Body of pancreas (tissue), 4 donors: ENCODE results near the gene PPP1R9B. TPM values are rescaled to one million over a fixed set of nuclear protein-coding genes. Genes with fewer than 3 reads are reported as not detected.
A peak's percentile ranks its signal among the peaks of the same experiment; 100 is the strongest.

Source experiments
- ATAC-seq: fragments of 150-250 bp; one replicate; pipeline ENCODE4 v1.9.1; 2016
- DNase-seq, 4 donors: peaks; one replicate each; pipeline ENCODE4 v3.0.0-alpha.2; 2019
- H3K27ac ChIP-seq, 4 donors: fragments of 200-600 bp; sonication (generic); 1 replicate in 3 of 4; 2 replicates in 1 of 4; pipeline versions ENCODE4 v1.5.1 to v1.6.1; 2016 to 2019; ENCODE audit warnings: mild to moderate bottlenecking in 1 of 4, mixed read lengths in 1 of 4, moderate library complexity in 1 of 4
- H3K27me3 ChIP-seq, 2 donors: fragments of 200-600 bp; sonication (generic); one replicate each; pipeline ENCODE4 v1.6.0; 2016; ENCODE audit warnings: mild to moderate bottlenecking in 1 of 2
- H3K36me3 ChIP-seq, 2 donors: fragments of 200-600 bp; sonication (generic); replicated peaks in 1 of 2; 2 replicates each; pipeline ENCODE4 v1.5.1; 2016; ENCODE audit warnings: low read depth in 2 of 2; ENCODE audit not compliant: insufficient read depth in 1 of 2
- H3K4me1 ChIP-seq: fragments of 200-600 bp; sonication (generic); one replicate; pipeline ENCODE4 v1.6.0; 2016
- H3K4me3 ChIP-seq, 2 donors: fragments of 200-600 bp; sonication (generic); 1 replicate in 1 of 2; 2 replicates in 1 of 2; pipeline ENCODE4 v1.5.1; 2016 to 2019
- H3K9me3 ChIP-seq, 3 donors: fragments of 200-600 bp; sonication (generic); 1 replicate in 2 of 3; 2 replicates in 1 of 3; pipeline ENCODE4 v1.5.1; 2016
- CTCF ChIP-seq, 7 experiments: fragments of 450-650 bp in 4 of 7; fragments of 200-600 bp in 3 of 7; sonication (generic) in 3 of 7; IDR thresholded peaks; one replicate each; pipeline ENCODE4 v1.5.1; 2016 to 2019; ENCODE audit warnings: antibody characterized with exemption in 7 of 7
- POLR2A ChIP-seq, 3 donors: fragments of 450-650 bp; IDR thresholded peaks; one replicate each; pipeline ENCODE4 v1.6.1; 2016; ENCODE audit warnings: antibody characterized with exemption in 3 of 3, mild to moderate bottlenecking in 2 of 3
- WGBS, 2 donors: methylation state at CpG; one replicate each; pipeline ENCODE4 v1.1.5; 2017; 5-methylcytosine and 5-hydroxymethylcytosine counted together
- intact Hi-C: fragments of 100-400 bp; cut with DNase I; formaldehyde crosslinking; loops from one replicate; pipeline ENCODE4 v1.15.1; 2023
- total RNA-seq, 2 donors: library from RNA; depleted of rRNA; stranded (reverse); fragments of >200 nt; gene quantifications; one replicate each; pipeline ENCODE4 v1.1.0, GENCODE V29; 2016

The PPP1R9B gene
- total RNA-seq, 2 donors from 2014 or later: 20.0 to 31.0 TPM

GRCh38 chr17:50118076-50118827, 32.2 kb downstream of the PPP1R9B start:
- DNase-seq (no peak), ATAC-seq (no peak)
- no peaks in the 10 kb centered on the region for H3K36me3 ChIP-seq
- H3K9me3 ChIP-seq: no peaks in the 10 kb centered on the region
- H3K27ac ChIP-seq: no peak overlapping the region
- intact Hi-C loops: no loop called here
- WGBS, 2 donors: 61 to 72% methylated on average over 11 to 22 of the region's 23 CpGs
- H3K27me3 ChIP-seq: no peaks in the 10 kb centered on the region
- H3K4me3 ChIP-seq: no peak overlapping the region
- no peak for TF ChIP-seq POLR2A (IDR thresholded peaks at IDR 0.05)
- no peak for TF ChIP-seq CTCF (IDR thresholded peaks at IDR 0.05)
- H3K4me1 ChIP-seq: peaks cover 12% of the 10 kb centered on the region

- Histone ChIP-seq H3K36me3 (no peaks in the 10 kb centered on the region), H3K9me3 (no peaks in the 10 kb centered on the region), H3K27ac (no peak overlapping the region), H3K4me1 (peaks cover 14% of the 10 kb centered on the region), H3K27me3 (no peaks in the 10 kb centered on the region), H3K4me3 (no peak overlapping the region)
- peak; percentile 64 to 78 (median 72) for DNase-seq
- TF ChIP-seq POLR2A (IDR thresholded peaks at IDR 0.05) (no peak), CTCF (IDR thresholded peaks at IDR 0.05) (peak; percentile 62 to 92 (median 71))
- peak; percentile 81 for ATAC-seq
- intact Hi-C loops: no loop called here
- WGBS, 2 donors: 9 to 82% methylated on average over 3 to 62 of the region's 64 CpGs
Observed at GRCh38 chr17:50117202-50118051, 33.0 kb downstream of the PPP1R9B start.

- Histone ChIP-seq H3K4me3 (no peak overlapping the region), H3K36me3 (no peaks in the 10 kb centered on the region), H3K9me3 (no peaks in the 10 kb centered on the region), H3K27me3 (no peaks in the 10 kb centered on the region), H3K4me1 (peaks cover 30% of the 10 kb centered on the region), H3K27ac (no peak overlapping the region)
- DNase-seq (no peak), ATAC-seq (no peak)
- intact Hi-C loops: no loop called here
- TF ChIP-seq CTCF (IDR thresholded peaks at IDR 0.05) (no peak), POLR2A (IDR thresholded peaks at IDR 0.05) (no peak)
- whole genome bisulfite sequencing, 2 donors: 59 to 62% methylated on average over 8 to 16 of the region's 17 CpGs
Observed at GRCh38 chr17:50115756-50116155, 34.7 kb downstream of the PPP1R9B start.

- intact Hi-C loops: no loop called here
- no peaks in the 10 kb centered on the region for H3K36me3 ChIP-seq
- H3K27ac ChIP-seq: no peak overlapping the region
- TF ChIP-seq POLR2A (IDR thresholded peaks at IDR 0.05) (no peak), CTCF (IDR thresholded peaks at IDR 0.05) (peak; percentile 14 to 47 (median 32))
- ATAC-seq: no peak
- H3K4me1 ChIP-seq: peaks cover 36% of the 10 kb centered on the region
- H3K9me3 ChIP-seq: no peaks in the 10 kb centered on the region
- DNase-seq: peak in 2 of 4 donors; percentile 56 to 61
- 17% methylated on average over 6 of the region's 6 CpGs for WGBS, 2 donors
- H3K27me3 ChIP-seq: no peaks in the 10 kb centered on the region
- H3K4me3 ChIP-seq: no peak overlapping the region
Observed at GRCh38 chr17:50114849-50115357, 35.6 kb downstream of the PPP1R9B start.
